SK-N-MC (cell line): ENCODE results near the gene KIF11.

ENCODE experiments used
- DNase-seq: peaks from one replicate; pipeline ENCODE4 v3.0.0-alpha.2; 2011; ENCODE audit warnings: low read depth, low spot score
- H3K27ac ChIP-seq: fragments of 200-600 bp; sonication (generic); 2 replicates; pipeline ENCODE4 v1.5.1; 2016; ENCODE audit warnings: mixed run types
- H3K36me3 ChIP-seq: fragments of 200-600 bp; sonication (generic); 2 replicates; pipeline ENCODE4 v1.6.1; 2017; ENCODE audit warnings: antibody characterized with exemption, low read length, mixed read lengths; ENCODE audit not compliant: insufficient read depth
- H3K4me3 ChIP-seq: fragments of 200-600 bp; sonication (generic); 2 replicates; pipeline ENCODE4 v1.5.1; 2016
- H3K9ac ChIP-seq: fragments of 200-600 bp; sonication (generic); 2 replicates; pipeline ENCODE4 v1.8.0; 2017; ENCODE audit warnings: mixed run types, mixed read lengths; ENCODE audit not compliant: insufficient read length
- H3K9me3 ChIP-seq: fragments of 200-600 bp; sonication (generic); 2 replicates; pipeline ENCODE4 v1.6.1; 2017; ENCODE audit warnings: low read depth, mild to moderate bottlenecking, antibody characterized with exemption, low read length, moderate library complexity, mixed read lengths
- EZH2 ChIP-seq: fragments of 200-600 bp; sonication (generic); IDR thresholded peaks from one replicate; pipeline ENCODE4 v1.6.1; 2017; ENCODE audit warnings: antibody characterized with exemption
- FOXP2 ChIP-seq: optimal IDR thresholded peaks from 2 replicates; pipeline ENCODE3; 2011; ENCODE audit warnings: mild to moderate bottlenecking, moderate library complexity; ENCODE audit not compliant: insufficient read depth; ENCODE audit errors: extremely low read length, control extremely low read depth
- POLR2AphosphoS5 ChIP-seq: IDR thresholded peaks from 2 replicates; pipeline ENCODE4 v1.6.1; 2012; ENCODE audit warnings: mild to moderate bottlenecking, low read depth, low read length, borderline replicate concordance

KIF11 gene

GRCh38 chr10:92592761-92593618, at the start of gene KIF11:
KIF11 (plus strand) TSS chr10:92593130; CDS start chr10:92593376, 246 bp downstream.
- Histone ChIP-seq H3K36me3 (peaks cover 4% of the 10 kb centered on the region; the same call in 1 of the 2 replicates), H3K9me3 (no peaks in the 10 kb centered on the region), H3K4me3 (peak within 1 kb of the TSS; percentile 87), H3K27ac (peak within 1 kb of the TSS; percentile 89), H3K9ac (peak within 1 kb of the TSS; percentile 92)
- no peak for TF ChIP-seq EZH2
- TF ChIP-seq POLR2AphosphoS5 = peak; percentile 83
- DNase-seq = peak; percentile 70

DNA sequence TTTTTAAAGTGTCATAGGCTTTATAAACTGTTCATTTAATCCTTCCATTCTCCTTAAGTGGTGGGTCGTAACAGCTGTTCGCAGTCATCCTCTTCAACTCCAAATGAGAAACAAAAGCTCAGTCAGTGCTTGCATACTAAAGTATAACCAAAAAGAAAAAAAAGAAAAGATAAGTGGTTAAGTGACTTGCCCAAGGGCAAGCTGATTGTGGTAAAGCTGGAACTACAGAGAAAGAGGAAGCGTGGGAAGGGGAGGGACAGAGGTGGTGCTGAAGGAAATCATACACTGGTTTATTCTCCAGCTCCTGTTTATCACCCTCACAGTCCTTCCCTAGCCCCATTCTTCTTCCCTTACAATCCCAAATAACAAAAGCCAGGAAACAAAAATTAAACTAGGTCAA, 48.6 kb upstream of the KIF11 start:
- Histone ChIP-seq H3K4me3 (no peak overlapping the region), H3K27ac (peak overlapping the region; percentile 42; the same call in 1 of the 2 replicates), H3K9me3 (no peaks in the 10 kb centered on the region), H3K9ac (no peak overlapping the region), H3K36me3 (no peaks in the 10 kb centered on the region)
- TF ChIP-seq EZH2 (no peak), FOXP2 (no peak), POLR2AphosphoS5 (no peak)
- DNase-seq = peak; percentile 52

DNA sequence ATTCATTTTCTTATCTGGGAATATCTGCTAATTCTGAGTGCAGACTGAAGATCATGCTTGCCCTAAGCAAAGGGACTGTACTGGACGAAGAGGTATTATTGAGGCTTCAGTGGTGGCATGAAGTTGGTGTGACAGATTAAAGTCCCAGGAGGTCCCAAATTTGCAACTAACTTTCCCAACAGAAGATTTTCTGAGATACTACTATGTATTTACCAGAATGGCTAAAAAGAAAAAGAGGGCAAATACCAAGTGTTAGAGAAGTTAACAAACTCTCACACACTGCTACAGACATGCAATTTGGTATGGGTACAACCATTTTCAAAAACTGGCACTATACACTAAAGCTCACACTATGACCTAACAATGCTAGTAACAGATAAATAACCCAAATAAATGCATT, 47.4 kb upstream of the KIF11 start:
- DNase-seq = no peak
- Histone ChIP-seq H3K36me3 (no peaks in the 10 kb centered on the region), H3K9ac (no peak overlapping the region), H3K9me3 (no peaks in the 10 kb centered on the region), H3K4me3 (no peak overlapping the region), H3K27ac (no peak overlapping the region)
- TF ChIP-seq EZH2 = no peak
- TF ChIP-seq FOXP2 = no peak
- TF ChIP-seq POLR2AphosphoS5 = no peak

DNA sequence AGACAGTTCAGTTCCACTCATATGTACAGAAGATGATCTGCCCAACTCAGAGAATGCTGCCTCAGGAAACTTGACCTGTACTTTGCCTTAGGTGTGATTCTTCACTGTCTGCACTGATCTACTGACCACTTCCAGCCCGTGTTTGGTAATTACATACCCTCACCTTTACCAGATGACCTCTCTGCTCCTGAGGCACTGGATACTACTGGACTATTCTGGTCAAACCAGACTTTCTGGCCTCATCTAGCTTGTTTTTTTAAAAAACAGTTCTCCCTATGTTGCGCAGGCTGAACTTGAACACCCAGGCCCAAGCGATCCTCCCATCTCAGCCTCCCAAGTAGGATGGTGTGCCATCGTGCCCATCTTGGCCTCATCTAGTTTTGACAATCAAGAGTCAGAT, 45.3 kb upstream of the KIF11 start:
- no peak overlapping the region for H3K27ac ChIP-seq
- DNase-seq = no peak
- H3K9me3 ChIP-seq = no peaks in the 10 kb centered on the region
- no peak overlapping the region for H3K4me3 ChIP-seq
- H3K9ac ChIP-seq = no peak overlapping the region
- H3K36me3 ChIP-seq = no peaks in the 10 kb centered on the region
- TF ChIP-seq FOXP2 = no peak
- TF ChIP-seq EZH2 = no peak
- TF ChIP-seq POLR2AphosphoS5 = no peak

GRCh38 chr10:92550924-92551323, 42.0 kb upstream of the KIF11 start:
- TF ChIP-seq EZH2 (no peak), POLR2AphosphoS5 (no peak), FOXP2 (no peak)
- Histone ChIP-seq H3K9ac (no peak overlapping the region), H3K4me3 (no peak overlapping the region), H3K36me3 (no peaks in the 10 kb centered on the region; the same call in 1 of the 2 replicates), H3K9me3 (no peaks in the 10 kb centered on the region), H3K27ac (no peak overlapping the region)
- DNase-seq = no peak

GRCh38 chr10:92552310-92552709, 40.6 kb upstream of the KIF11 start:
- H3K27ac ChIP-seq = no peak overlapping the region
- no peak overlapping the region for H3K9ac ChIP-seq
- no peak for DNase-seq
- TF ChIP-seq EZH2 (no peak), POLR2AphosphoS5 (no peak), FOXP2 (no peak)
- no peak overlapping the region for H3K4me3 ChIP-seq
- H3K9me3 ChIP-seq = no peaks in the 10 kb centered on the region
- no peaks in the 10 kb centered on the region; the same call in 1 of the 2 replicates for H3K36me3 ChIP-seq

DNA sequence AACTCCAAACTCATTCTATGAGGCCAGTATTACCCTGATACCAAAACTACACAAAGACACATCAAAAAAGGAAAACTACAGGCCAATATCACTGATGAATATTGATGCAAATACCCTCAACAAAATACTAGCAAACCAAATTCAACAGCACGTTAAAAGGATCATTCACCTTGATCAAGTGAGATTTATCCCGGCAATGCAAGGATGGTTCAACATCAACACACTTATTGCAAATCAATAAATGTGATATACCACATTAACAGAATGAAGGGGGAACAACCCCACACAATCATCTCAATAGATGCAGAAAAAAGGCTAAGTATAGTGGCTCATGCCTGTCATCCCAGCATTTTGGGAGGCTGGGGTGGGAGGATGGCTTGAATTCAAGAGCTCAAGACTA, 39.0 kb upstream of the KIF11 start:
- H3K27ac ChIP-seq = no peak overlapping the region
- no peak for DNase-seq
- H3K36me3 ChIP-seq = peaks cover 1% of the 10 kb centered on the region; the same call in 1 of the 2 replicates
- TF ChIP-seq POLR2AphosphoS5 (no peak), FOXP2 (no peak), EZH2 (no peak)
- H3K9ac ChIP-seq = no peak overlapping the region
- no peak overlapping the region for H3K4me3 ChIP-seq
- no peaks in the 10 kb centered on the region for H3K9me3 ChIP-seq

DNA sequence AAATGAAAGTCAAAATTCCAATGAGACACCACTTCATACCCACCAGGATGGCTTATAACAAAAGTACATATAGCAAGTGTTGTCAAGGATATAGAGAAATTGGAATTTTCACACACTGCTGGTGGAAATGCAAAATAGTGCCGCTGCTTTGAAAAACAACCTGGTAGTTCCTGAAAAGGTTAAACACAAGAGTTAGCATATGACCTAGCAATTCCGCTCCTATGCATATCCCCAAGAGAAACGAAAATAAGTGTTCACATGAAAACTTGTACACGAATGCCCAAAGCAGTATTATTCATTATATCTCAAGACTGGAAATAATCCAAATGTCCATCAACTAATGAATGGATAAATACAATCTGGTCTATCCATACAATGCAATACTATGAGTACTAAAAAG, 33.9 kb upstream of the KIF11 start:
- DNase-seq = no peak
- no peak overlapping the region for H3K27ac ChIP-seq
- peaks cover 7% of the 10 kb centered on the region; the same call in 1 of the 2 replicates for H3K36me3 ChIP-seq
- H3K9ac ChIP-seq = no peak overlapping the region
- H3K4me3 ChIP-seq = no peak overlapping the region
- TF ChIP-seq POLR2AphosphoS5 = no peak
- no peak for TF ChIP-seq EZH2
- no peak for TF ChIP-seq FOXP2
- H3K9me3 ChIP-seq = no peaks in the 10 kb centered on the region
